Testis (tissue), 2 donors: ENCODE results near the gene DNMT3L.
"Not testable (repeated sequence)": the region's sequence is repeated elsewhere in the genome, so short reads cannot be mapped to it uniquely, and the experiment has no call there.

Source experiments
- CTCF ChIP-seq, 3 experiments: fragments of 450-650 bp in 2 of 3; fragments of 200-600 bp in 1 of 3; sonication (generic) in 1 of 3; IDR thresholded peaks; one replicate each; pipeline ENCODE4 v1.5.1; 2016 to 2019; ENCODE audit warnings: antibody characterized with exemption in 3 of 3, mild to moderate bottlenecking in 2 of 3, moderate library complexity in 1 of 3
- POLR2A ChIP-seq: fragments of 450-650 bp; IDR thresholded peaks from one replicate; pipeline ENCODE4 v1.6.1; 2017; ENCODE audit warnings: antibody characterized with exemption, mild to moderate bottlenecking, moderate library complexity

- not testable (repeated sequence) for TF ChIP-seq POLR2A; CTCF (IDR thresholded peaks at IDR 0.05)
Measured at GRCh38 chr21:44240353-44240752, 21.3 kb downstream of the DNMT3L start.
